ENCODE results near the gene BSCL2. TPM values are rescaled to one million over a fixed set of nuclear protein-coding genes. Genes with fewer than 3 reads are reported as not detected.
"Not testable (repeated sequence)": the region's sequence is repeated elsewhere in the genome, so short reads cannot be mapped to it uniquely, and the experiment has no call there.

The BSCL2 gene
- total RNA-seq, 2 donors from 2014 or later: 28.8 to 42.6 TPM

DNA sequence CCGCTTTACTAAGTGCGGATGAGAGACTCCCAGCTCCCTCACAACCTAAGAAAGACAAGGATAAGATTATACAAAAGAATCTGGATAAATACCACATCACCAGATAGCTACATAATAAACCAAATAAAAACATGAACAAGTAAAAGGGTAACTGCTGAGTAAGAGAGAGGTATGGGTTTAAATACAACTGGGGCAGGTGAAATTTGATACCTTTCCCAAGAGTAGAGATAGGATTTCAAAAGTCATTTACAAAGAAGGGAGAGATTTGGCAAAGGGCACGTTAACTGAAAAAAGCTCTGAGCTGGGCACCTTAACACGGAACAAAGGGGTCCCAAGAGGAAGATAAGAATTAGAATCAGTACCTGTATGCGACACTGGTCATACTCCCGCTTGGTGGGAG lies 30.1 kb downstream of the BSCL2 start:
- peak overlapping the region; percentile 77 to 91 for H3K27ac Mint-ChIP-seq
- H3K36me3 Mint-ChIP-seq: peaks cover 17 to 21% of the 10 kb centered on the region in 2 donors
- no peaks in the 10 kb centered on the region for H3K9me3 Mint-ChIP-seq
- DNase-seq (ENCODE audit: low spot score in 2 of 2) (no peak), ATAC-seq (no peak)

- peak overlapping the region; percentile 77 to 91 for H3K27ac Mint-ChIP-seq
- ATAC-seq (no peak), DNase-seq (ENCODE audit: low spot score in 2 of 2) (no peak)
- peaks cover 22 to 26% of the 10 kb centered on the region in 2 donors for H3K36me3 Mint-ChIP-seq
- H3K9me3 Mint-ChIP-seq: no peaks in the 10 kb centered on the region
Observed at GRCh38 chr11:62676698-62677097, 30.5 kb downstream of the BSCL2 start.

GRCh38 chr11:62675415-62675814 lies 31.8 kb downstream of the BSCL2 start:
- not testable (repeated sequence) for ATAC-seq; H3K9me3 Mint-ChIP-seq; H3K27ac Mint-ChIP-seq; DNase-seq (ENCODE audit: low spot score in 2 of 2)
- H3K36me3 Mint-ChIP-seq: peaks cover 35 to 38% of the 10 kb centered on the region in 2 donors

DNA sequence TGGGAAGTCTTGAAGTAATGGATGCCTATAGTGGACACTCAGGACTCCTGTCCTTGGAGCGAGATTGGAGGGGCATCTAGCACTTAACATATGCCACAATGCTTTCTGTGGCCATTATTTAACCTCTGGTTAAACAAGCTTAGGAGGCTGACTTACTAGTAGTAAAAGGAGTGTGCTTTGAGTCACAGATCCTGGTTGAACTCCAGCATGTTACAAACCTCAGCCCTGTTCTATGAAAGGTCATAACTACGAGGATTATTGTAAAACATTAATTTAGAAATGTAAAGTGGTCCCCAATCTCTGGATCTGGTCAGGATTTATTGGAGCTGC lies 34.1 kb downstream of the BSCL2 start:
- DNase-seq (ENCODE audit: low spot score in 2 of 2) (no peak), ATAC-seq (no peak)
- Mint-ChIP-seq H3K36me3 (peaks cover 33 to 45% of the 10 kb centered on the region in 2 donors), H3K27ac (peak overlapping the region; percentile 97 to 98), H3K9me3 (no peaks in the 10 kb centered on the region)

DNA sequence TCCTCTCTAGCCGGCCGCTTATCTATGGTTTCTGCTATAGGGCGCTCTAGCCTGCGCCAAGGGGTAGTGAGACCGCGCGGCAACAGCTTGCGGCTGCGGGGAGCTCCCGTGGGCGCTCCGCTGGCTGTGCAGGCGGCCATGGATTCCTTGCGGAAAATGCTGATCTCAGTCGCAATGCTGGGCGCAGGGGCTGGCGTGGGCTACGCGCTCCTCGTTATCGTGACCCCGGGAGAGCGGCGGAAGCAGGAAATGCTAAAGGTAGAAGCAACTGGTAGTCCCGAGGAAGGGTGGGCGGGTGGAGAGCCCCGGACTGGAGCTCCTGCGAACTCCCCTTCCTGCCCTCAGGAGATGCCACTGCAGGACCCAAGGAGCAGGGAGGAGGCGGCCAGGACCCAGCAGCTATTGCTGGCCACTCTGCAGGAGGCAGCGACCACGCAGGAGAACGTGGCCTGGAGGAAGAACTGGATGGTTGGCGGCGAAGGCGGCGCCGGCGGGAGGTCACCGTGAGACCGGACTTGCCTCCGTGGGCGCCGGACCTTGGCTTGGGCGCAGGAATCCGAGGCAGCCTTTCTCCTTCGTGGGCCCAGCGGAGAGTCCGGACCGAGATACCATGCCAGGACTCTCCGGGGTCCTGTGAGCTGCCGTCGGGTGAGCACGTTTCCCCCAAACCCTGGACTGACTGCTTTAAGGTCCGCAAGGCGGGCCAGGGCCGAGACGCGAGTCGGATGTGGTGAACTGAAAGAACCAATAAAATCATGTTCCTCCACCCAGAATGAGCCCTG lies 35.4 kb downstream of the BSCL2 start, which contains the start of the genes LBHD1 and UQCC3:
Gene LBHD1, minus strand, starts transcription at position 660 of the 782 bp plus-strand sequence. CDS start 2,236 bp downstream, outside the sequence.
Gene UQCC3, plus strand, starts transcription at position 66 of the 782 bp plus-strand sequence. Its CDS starts 73 bp downstream, at position 139.
- H3K9me3 Mint-ChIP-seq: no peaks in the 10 kb centered on the region

GRCh38 chr11:62671236-62671607 lies 36.0 kb downstream of the BSCL2 start:
- no peaks in the 10 kb centered on the region for H3K9me3 Mint-ChIP-seq
- peaks cover 33 to 53% of the 10 kb centered on the region in 2 donors for H3K36me3 Mint-ChIP-seq
- peak; percentile 17 to 20 for ATAC-seq
- H3K27ac Mint-ChIP-seq: peak overlapping the region; percentile 97 to 98
- DNase-seq (ENCODE audit: low spot score in 2 of 2): no peak

More for the DNA sequence above, 35.4 kb downstream of the BSCL2 start, which contains the start of the genes LBHD1 and UQCC3:
- peaks cover 29 to 48% of the 10 kb centered on the region in 2 donors for H3K36me3 Mint-ChIP-seq
- peak; percentile 79 to 80 for DNase-seq (ENCODE audit: low spot score in 2 of 2)
- H3K27ac Mint-ChIP-seq: peak within 1 kb of the TSS; percentile 97 to 98
- peak; percentile 89 to 91 for ATAC-seq

DNA sequence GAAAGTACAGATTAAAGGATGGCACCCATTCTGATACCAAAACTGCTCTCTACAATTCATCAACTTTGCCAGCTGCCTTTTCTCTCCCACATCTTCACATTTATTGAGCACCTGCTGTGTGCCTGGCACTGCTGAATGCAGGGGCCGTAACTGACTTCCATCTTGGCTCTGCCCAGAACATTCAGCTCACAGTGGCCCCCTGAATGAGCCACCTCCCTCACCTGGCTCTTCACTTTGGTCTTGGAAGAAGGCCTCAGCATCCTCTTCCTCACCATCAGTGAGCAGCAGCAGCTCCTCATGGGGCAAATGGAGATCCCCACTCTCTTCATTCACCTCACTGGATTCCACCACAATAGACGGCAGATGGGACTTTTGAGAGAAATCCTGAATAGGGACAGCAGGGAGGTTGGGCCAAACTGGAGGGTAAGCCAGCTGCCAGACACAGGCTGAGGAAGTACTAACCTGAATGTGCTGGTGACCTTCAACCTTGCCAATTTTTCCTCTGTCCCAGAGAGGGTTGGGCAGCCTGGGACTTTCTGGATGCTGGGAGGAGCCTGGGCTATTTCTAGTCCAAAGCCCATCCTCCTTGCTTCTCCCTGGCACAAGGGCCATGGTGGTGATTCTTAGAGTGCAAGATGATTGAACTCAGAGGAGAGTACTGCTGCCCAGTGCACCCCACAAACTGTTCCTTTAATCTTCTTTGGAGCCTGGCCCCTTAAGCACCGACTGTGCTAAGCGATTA lies 37.6 kb downstream of the BSCL2 start:
- Mint-ChIP-seq H3K9me3 (no peaks in the 10 kb centered on the region), H3K36me3 (peaks cover 50 to 56% of the 10 kb centered on the region in 2 donors), H3K27ac (peak overlapping the region; percentile 82 to 97)
- no peak for ATAC-seq
- DNase-seq (ENCODE audit: low spot score in 2 of 2): no peak

DNA sequence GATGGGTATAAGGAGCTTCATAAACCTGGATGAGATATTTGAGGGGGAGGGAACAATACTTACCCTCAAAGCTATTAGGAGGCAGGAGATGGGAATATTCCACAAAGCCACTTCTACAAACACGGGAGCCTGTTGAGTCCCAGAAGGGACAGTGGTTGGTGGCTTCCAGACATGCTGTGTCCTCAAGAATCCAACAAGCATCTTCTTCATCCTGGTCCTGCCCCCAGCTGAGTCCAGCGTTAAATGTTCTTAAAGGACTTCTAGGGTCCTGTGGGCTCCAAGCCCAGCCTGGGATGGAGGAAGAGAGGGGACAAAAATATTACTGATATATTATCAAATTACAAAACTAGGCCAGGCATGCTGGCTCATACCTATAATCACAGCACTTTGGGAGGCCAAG lies 39.8 kb downstream of the BSCL2 start:
- ATAC-seq: no peak
- Mint-ChIP-seq H3K36me3 (peaks cover 62 to 64% of the 10 kb centered on the region in 2 donors), H3K27ac (peak overlapping the region in 1 of 2 donors; percentile 96), H3K9me3 (no peaks in the 10 kb centered on the region)
- DNase-seq (ENCODE audit: low spot score in 2 of 2): no peak

GRCh38 chr11:62666259-62666926 lies 40.8 kb downstream of the BSCL2 start:
- no peak for ATAC-seq

GRCh38 chr11:62665599-62666258 lies 41.5 kb downstream of the BSCL2 start:
- H3K36me3 Mint-ChIP-seq: peaks cover 47 to 49% of the 10 kb centered on the region in 2 donors
- H3K27ac Mint-ChIP-seq: peak overlapping the region; percentile 96 to 98
- DNase-seq (ENCODE audit: low spot score in 2 of 2) (peak in 1 of 2 donors; percentile 39), ATAC-seq (peak; percentile 28 to 31)
- no peaks in the 10 kb centered on the region for H3K9me3 Mint-ChIP-seq

More at GRCh38 chr11:62666259-62666926, 40.8 kb downstream of the BSCL2 start:
- H3K9me3 Mint-ChIP-seq: no peaks in the 10 kb centered on the region
- H3K36me3 Mint-ChIP-seq: peaks cover 54 to 56% of the 10 kb centered on the region in 2 donors
- H3K27ac Mint-ChIP-seq: peak overlapping the region; percentile 96 to 98
- no peak for DNase-seq (ENCODE audit: low spot score in 2 of 2)

DNA sequence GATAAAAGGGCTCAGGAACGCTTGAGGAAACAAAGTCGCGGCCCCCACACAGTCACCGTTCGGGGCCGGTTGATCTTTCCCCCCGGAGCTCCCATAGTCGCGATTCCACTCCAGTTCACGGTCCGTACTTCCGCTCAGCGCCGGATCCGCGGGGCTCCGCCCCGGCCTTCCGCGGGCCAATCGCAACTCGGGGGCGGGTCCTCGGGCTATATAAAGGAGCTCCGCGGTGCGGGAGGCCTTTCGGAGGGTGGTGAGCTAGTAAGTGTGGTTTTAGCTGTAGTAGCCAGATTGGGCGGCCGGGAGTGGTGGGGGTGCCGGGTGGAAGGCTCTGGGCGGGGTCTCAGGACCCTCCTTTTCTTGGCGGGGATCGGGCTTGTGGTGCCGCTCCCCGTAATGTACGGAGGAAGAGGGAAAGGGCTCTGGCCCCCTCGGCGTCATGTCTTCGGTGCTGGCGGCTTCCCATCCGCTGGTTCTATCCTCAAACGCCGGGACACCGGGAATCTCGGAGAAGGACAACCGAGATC lies 42.1 kb downstream of the BSCL2 start, which contains the start of the genes C11orf98 and CSKMT:
Gene C11orf98, minus strand, starts transcription at position 136 of the 524 bp plus-strand sequence. Its CDS starts 41 bp downstream, at position 95.
Gene CSKMT, plus strand, starts transcription at position 238 of the 524 bp plus-strand sequence. CDS start 568 bp downstream, outside the sequence.
- Mint-ChIP-seq H3K9me3 (no peaks in the 10 kb centered on the region), H3K36me3 (peaks cover 43 to 45% of the 10 kb centered on the region in 2 donors), H3K27ac (peak within 1 kb of the TSS; percentile 96 to 98)
- DNase-seq (ENCODE audit: low spot score in 2 of 2): peak; percentile 96 to 98
- peak; percentile 91 to 95 for ATAC-seq

DNA sequence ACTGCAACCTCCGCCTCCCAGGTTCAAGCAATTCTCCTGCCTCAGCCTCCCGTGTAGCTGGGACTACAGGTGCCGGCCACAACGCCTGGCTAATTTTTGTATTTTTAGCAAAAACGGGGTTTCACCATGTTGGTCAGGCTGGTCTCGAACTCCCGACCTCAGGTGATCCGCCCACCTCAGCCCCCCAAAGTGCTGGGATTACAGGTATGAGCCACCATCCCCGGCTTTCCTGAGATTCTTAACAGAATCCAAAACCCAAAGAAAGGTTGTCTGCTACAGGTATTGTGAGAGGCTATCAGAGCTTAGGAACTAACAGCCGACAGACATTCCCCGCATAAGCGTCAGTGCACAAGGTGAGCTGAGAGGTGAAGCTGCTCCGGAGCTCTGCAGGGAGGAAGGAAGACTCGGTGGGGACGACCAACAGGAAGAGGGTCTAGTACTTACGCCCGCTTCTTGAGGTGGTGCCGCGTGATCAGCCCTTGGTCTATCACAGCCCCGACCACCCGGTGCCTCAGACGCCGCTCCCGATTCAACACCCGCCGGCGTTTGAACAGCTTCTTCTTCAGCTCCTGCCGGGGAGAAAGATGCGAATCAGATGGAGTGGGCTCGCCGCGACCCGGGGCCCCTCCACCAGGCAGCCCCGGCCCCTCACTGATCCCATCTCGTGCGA lies 42.7 kb downstream of the BSCL2 start:
- H3K27ac Mint-ChIP-seq: peak overlapping the region; percentile 96 to 98
- DNase-seq (ENCODE audit: low spot score in 2 of 2): peak in 1 of 2 donors; percentile 53
- H3K36me3 Mint-ChIP-seq: peaks cover 39 to 43% of the 10 kb centered on the region in 2 donors
- ATAC-seq: peak; percentile 49 to 50
- no peaks in the 10 kb centered on the region for H3K9me3 Mint-ChIP-seq

GRCh38 chr11:62656796-62657429 lies 50.3 kb downstream of the BSCL2 start:
- DNase-seq (ENCODE audit: low spot score in 2 of 2) (no peak), ATAC-seq (no peak)
- Mint-ChIP-seq H3K9me3 (no peaks in the 10 kb centered on the region), H3K36me3 (peaks cover 7 to 8% of the 10 kb centered on the region in 2 donors), H3K27ac (no peak overlapping the region)

DNA sequence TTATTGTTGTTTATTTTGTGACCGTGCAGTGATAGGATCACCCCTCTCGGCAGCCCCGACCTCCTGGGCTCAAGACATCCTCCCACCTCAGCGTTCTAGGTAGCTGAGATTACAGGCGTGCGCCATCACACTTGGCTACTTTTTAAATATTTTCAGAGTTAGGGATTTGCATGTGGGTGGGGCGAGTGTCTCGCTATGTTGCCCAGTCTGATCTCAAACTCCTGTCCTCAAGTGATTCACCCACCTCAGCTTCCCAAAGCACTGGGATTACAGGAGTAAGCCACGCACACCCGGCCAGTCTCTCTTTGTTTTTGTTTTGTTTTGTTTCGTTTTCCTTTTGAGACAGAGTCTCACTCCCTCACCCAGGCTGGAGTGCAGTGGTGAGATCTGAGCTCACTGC lies 52.9 kb downstream of the BSCL2 start:
- H3K36me3 Mint-ChIP-seq: peaks cover 8 to 12% of the 10 kb centered on the region in 2 donors
- ATAC-seq (no peak), DNase-seq (ENCODE audit: low spot score in 2 of 2) (no peak)
- H3K9me3 Mint-ChIP-seq: no peaks in the 10 kb centered on the region
- peak overlapping the region; percentile 80 to 96 for H3K27ac Mint-ChIP-seq

All from activated naive CD4-positive, alpha-beta T cell treated with anti-CD3 and anti-CD28 coated beads, Interleukin-2, amount 50 U/mL, for 72 hours (primary cell).